Measurements from ENCODE around the gene CTSE. TPM values are rescaled to one million over a fixed set of nuclear protein-coding genes. Genes with fewer than 3 reads are reported as not detected.
"Not testable (repeated sequence)": the region's sequence is repeated elsewhere in the genome, so short reads cannot be mapped to it uniquely, and the experiment has no call there.

The CTSE gene
- polyA plus RNA-seq (2012; ENCODE audit: missing spikeins): not detected

GRCh38 chr1:206023695-206024094 lies at the start of gene CTSE:
Gene CTSE, minus strand, starts transcription at chr1:206023895. Its CDS starts 104 bp downstream, at chr1:206023791.
- DNase-seq (ENCODE audit: insufficient read length) (no peak), FAIRE-seq (no peak)
- TF ChIP-seq TAF1 (IDR thresholded peaks at IDR 0.05; ENCODE audit: borderline replicate concordance, low read depth, low read length) (no peak), POLR2A (IDR thresholded peaks at IDR 0.05; ENCODE audit: low read depth, low read length) (no peak), POLR2AphosphoS5 (IDR thresholded peaks at IDR 0.05; ENCODE audit: low read depth, low read length) (no peak)

- DNase-seq (ENCODE audit: insufficient read length) (no peak), FAIRE-seq (no peak)
- TF ChIP-seq POLR2AphosphoS5 (IDR thresholded peaks at IDR 0.05; ENCODE audit: low read depth, low read length) (no peak), POLR2A (IDR thresholded peaks at IDR 0.05; ENCODE audit: low read depth, low read length) (no peak), TAF1 (IDR thresholded peaks at IDR 0.05; ENCODE audit: borderline replicate concordance, low read depth, low read length) (no peak)
These were observed 47.1 kb upstream of the CTSE start for GRCh38 chr1:206070627-206071304.

GRCh38 chr1:206068314-206068713 lies 44.6 kb upstream of the CTSE start:
- DNase-seq (ENCODE audit: insufficient read length): no peak
- TF ChIP-seq TAF1 (IDR thresholded peaks at IDR 0.05; ENCODE audit: borderline replicate concordance, low read depth, low read length) (no peak), POLR2A (IDR thresholded peaks at IDR 0.05; ENCODE audit: low read depth, low read length) (no peak), POLR2AphosphoS5 (IDR thresholded peaks at IDR 0.05; ENCODE audit: low read depth, low read length) (no peak)
- no peak for FAIRE-seq

GRCh38 chr1:206067486-206068227 lies 44.0 kb upstream of the CTSE start:
- no peak for TF ChIP-seq POLR2A (IDR thresholded peaks at IDR 0.05; ENCODE audit: low read depth, low read length)
- no peak for TF ChIP-seq TAF1 (IDR thresholded peaks at IDR 0.05; ENCODE audit: borderline replicate concordance, low read depth, low read length)
- TF ChIP-seq POLR2AphosphoS5 (IDR thresholded peaks at IDR 0.05; ENCODE audit: low read depth, low read length): no peak; the same call in 1 of the 2 replicates
- no peak for DNase-seq (ENCODE audit: insufficient read length)
- peak; percentile 30 for FAIRE-seq

DNA sequence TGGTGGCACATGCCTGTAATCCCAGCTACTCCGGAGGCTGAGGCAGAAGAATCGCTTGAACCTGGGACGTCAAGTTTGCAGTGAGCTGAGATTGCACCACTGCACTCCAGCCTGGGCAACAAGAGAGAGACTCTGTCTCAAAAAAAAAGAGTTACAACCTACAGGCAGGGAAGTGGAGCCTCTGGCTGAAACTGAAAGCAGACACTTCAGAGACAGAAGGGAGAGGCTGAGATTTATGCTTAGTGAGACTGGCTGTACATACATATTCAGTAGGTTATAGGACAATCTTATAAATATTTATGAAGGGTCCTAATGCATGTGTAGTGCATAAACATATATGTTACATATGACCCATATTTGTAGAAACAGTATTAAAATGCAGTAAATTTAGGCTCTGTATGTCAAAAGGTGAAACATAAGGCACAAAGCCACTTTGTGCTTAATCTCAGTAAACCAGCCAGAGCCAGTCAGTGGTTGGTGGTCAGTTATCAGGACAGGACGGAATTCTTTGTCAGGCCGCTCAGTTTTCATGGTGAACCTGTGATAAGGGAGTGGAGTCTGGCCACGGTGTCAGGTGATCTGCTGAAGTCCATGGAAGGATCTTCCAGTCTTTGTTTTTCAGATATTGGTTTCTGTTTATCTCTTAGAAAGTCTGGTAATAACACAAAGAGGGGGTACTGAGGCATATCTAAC lies 42.9 kb upstream of the CTSE start:
- DNase-seq (ENCODE audit: insufficient read length) (no peak), FAIRE-seq (peak; percentile 57)
- TF ChIP-seq POLR2A (IDR thresholded peaks at IDR 0.05; ENCODE audit: low read depth, low read length) (no peak), TAF1 (IDR thresholded peaks at IDR 0.05; ENCODE audit: borderline replicate concordance, low read depth, low read length) (no peak), POLR2AphosphoS5 (IDR thresholded peaks at IDR 0.05; ENCODE audit: low read depth, low read length) (no peak)

DNA sequence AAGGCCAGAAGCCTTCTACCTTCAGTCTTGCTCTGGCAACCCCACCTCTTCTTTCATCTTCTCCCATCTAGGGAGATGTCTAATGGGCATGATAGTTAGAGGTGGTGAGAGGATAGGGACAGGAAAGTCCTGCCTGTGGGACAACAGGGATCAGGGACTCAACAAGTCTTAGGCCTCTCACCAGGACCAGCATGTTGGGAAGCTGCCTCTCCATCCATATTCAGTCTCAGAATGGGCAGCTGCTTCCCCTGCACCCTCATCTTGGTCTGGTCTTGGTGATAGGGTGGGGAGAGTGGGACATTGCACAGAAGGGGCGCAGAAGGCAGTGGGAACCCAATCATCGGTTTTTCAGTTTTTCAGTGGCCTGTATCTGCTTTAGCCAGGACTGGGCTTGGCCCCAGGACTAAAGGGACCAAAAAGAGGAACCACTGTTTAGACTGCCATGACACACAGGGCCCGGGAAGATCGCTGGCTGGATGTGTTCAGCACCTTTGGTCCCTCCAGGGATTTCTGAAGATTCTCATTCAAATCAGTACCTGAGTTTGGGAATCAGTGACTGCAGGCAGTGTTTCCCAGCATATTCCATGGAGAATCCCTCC lies 42.0 kb upstream of the CTSE start:
- TF ChIP-seq POLR2A (IDR thresholded peaks at IDR 0.05; ENCODE audit: low read depth, low read length) (no peak), TAF1 (IDR thresholded peaks at IDR 0.05; ENCODE audit: borderline replicate concordance, low read depth, low read length) (no peak), POLR2AphosphoS5 (IDR thresholded peaks at IDR 0.05; ENCODE audit: low read depth, low read length) (no peak)
- FAIRE-seq (no peak), DNase-seq (ENCODE audit: insufficient read length) (no peak)

- not testable (repeated sequence) for DNase-seq (ENCODE audit: insufficient read length); FAIRE-seq
These were observed 40.8 kb upstream of the CTSE start for GRCh38 chr1:206064501-206064900.

GRCh38 chr1:206064001-206064400 lies 40.3 kb upstream of the CTSE start:
- DNase-seq (ENCODE audit: insufficient read length); FAIRE-seq: not testable (repeated sequence)

GRCh38 chr1:206062464-206062863 lies 38.8 kb upstream of the CTSE start:
- no peak for TF ChIP-seq POLR2A (IDR thresholded peaks at IDR 0.05; ENCODE audit: low read depth, low read length)
- TF ChIP-seq POLR2AphosphoS5 (IDR thresholded peaks at IDR 0.05; ENCODE audit: low read depth, low read length): no peak
- TF ChIP-seq TAF1 (IDR thresholded peaks at IDR 0.05; ENCODE audit: borderline replicate concordance, low read depth, low read length): no peak
- FAIRE-seq (no peak), DNase-seq (ENCODE audit: insufficient read length) (no peak)

DNA sequence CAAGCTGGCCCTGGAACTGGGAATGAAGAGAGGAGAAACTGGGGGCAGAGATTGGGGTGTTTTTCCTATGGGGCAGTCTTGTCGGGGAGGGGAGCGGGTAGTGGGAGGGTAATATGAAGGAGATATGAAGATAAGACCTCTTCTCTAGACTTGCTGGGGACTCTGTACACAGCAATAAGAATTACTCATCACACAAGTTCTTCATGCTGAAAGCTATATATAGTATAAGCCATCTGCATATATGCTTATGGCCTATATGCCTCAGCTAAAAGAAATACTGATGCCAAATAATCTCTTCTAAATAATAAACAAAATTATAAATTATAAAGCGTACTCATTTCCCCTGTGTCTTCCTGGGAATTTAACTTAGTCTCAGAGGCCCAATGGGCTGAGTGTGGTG lies 37.1 kb upstream of the CTSE start:
- DNase-seq (ENCODE audit: insufficient read length): no peak
- TF ChIP-seq TAF1 (IDR thresholded peaks at IDR 0.05; ENCODE audit: borderline replicate concordance, low read depth, low read length) (no peak), POLR2AphosphoS5 (IDR thresholded peaks at IDR 0.05; ENCODE audit: low read depth, low read length) (no peak), POLR2A (IDR thresholded peaks at IDR 0.05; ENCODE audit: low read depth, low read length) (no peak)
- FAIRE-seq: no peak

- FAIRE-seq (no peak), DNase-seq (ENCODE audit: insufficient read length) (no peak)
- no peak for TF ChIP-seq POLR2AphosphoS5 (IDR thresholded peaks at IDR 0.05; ENCODE audit: low read depth, low read length)
- no peak for TF ChIP-seq POLR2A (IDR thresholded peaks at IDR 0.05; ENCODE audit: low read depth, low read length)
- no peak for TF ChIP-seq TAF1 (IDR thresholded peaks at IDR 0.05; ENCODE audit: borderline replicate concordance, low read depth, low read length)
These were observed 35.7 kb upstream of the CTSE start for GRCh38 chr1:206059355-206059915.
